ENCODE measurements around the gene TRIM33. TPM values are rescaled to one million over a fixed set of nuclear protein-coding genes. Genes with fewer than 3 reads are reported as not detected.
A peak's percentile ranks its signal among the peaks of the same experiment; 100 is the strongest.

Gene TRIM33
- total and polyA plus RNA-seq, 12 donors: 3.5 to 28.7 (median 20.0) TPM

- TF ChIP-seq, protein P1, sequence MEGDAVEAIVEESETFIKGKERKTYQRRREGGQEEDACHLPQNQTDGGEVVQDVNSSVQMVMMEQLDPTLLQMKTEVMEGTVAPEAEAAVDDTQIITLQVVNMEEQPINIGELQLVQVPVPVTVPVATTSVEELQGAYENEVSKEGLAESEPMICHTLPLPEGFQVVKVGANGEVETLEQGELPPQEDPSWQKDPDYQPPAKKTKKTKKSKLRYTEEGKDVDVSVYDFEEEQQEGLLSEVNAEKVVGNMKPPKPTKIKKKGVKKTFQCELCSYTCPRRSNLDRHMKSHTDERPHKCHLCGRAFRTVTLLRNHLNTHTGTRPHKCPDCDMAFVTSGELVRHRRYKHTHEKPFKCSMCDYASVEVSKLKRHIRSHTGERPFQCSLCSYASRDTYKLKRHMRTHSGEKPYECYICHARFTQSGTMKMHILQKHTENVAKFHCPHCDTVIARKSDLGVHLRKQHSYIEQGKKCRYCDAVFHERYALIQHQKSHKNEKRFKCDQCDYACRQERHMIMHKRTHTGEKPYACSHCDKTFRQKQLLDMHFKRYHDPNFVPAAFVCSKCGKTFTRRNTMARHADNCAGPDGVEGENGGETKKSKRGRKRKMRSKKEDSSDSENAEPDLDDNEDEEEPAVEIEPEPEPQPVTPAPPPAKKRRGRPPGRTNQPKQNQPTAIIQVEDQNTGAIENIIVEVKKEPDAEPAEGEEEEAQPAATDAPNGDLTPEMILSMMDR (IDR thresholded peaks at IDR 0.05): no peak
- H3K4me3 ChIP-seq: no peak overlapping the region
- peaks cover 0 to 19% (median 0%) of the 10 kb centered on the region in 9 donors for H3K4me1 ChIP-seq
- 36 to 52% methylated on average over 3 of the region's 3 CpGs for WGBS, 2 donors
- H3K9me3 ChIP-seq: peaks cover 0 to 35% (median 21%) of the 10 kb centered on the region in 11 donors
- no peaks in the 10 kb centered on the region for H3K27me3 ChIP-seq
- no peak for DNase-seq
- no peak overlapping the region for H3K27ac ChIP-seq
- intact Hi-C loops (cut with DNase I): loop anchor here in 1 of 10 donors (10.0 kb wide), 1 partner anchor 1678 kb away; no protein-coding TSS in a partner anchor
- ATAC-seq: peak in 3 of 8 donors; percentile 39 to 53 (median 42)
- peaks cover 0 to 11% (median 0%) of the 10 kb centered on the region in 9 donors for H3K36me3 ChIP-seq
Observed at GRCh38 chr1:114386129-114387009, 124.6 kb downstream of the TRIM33 start.

DNA sequence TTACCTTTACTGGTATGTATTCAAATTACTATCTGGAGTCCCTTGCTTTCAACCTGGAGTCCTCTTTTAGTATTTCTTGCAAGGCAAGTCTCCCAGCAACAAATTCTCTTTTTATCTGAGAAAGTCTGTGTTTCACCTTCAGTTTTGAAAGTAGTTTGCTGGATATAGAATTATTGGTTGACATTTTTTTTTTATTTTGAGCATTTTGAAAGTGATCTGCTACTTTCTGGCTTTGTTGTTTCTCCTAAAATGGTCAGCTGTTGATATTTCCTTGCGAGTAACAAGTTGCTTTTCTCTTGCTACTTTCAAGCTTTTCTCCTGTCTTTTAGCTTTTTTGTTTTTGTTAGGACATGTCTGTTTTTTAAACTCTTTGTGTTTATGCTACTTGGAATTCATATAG lies 126.1 kb downstream of the TRIM33 start:
- TF ChIP-seq, protein P1 (IDR thresholded peaks at IDR 0.05): no peak
- no peak for DNase-seq
- ATAC-seq: no peak
- no peak overlapping the region for H3K27ac ChIP-seq
- H3K27me3 ChIP-seq: no peaks in the 10 kb centered on the region
- no peak overlapping the region for H3K4me3 ChIP-seq
- H3K36me3 ChIP-seq: no peaks in the 10 kb centered on the region
- H3K4me1 ChIP-seq: peaks cover 0 to 19% (median 0%) of the 10 kb centered on the region in 9 donors
- intact Hi-C loops (cut with DNase I): loop anchor here in 1 of 10 donors (10.0 kb wide), 1 partner anchor 1680 kb away; no protein-coding TSS in a partner anchor
- peaks cover 0 to 35% (median 21%) of the 10 kb centered on the region in 11 donors for H3K9me3 ChIP-seq
- 98% methylated on average over 1 of the region's 1 CpG for WGBS, 2 donors

- Histone ChIP-seq H3K36me3 (no peaks in the 10 kb centered on the region), H3K27me3 (no peaks in the 10 kb centered on the region), H3K27ac (no peak overlapping the region), H3K4me1 (no peaks in the 10 kb centered on the region), H3K9me3 (peaks cover 0 to 37% (median 11%) of the 10 kb centered on the region in 11 donors), H3K4me3 (no peak overlapping the region)
- intact Hi-C loops (cut with DNase I): loop anchor here in 1 of 10 donors (10.0 kb wide), 1 partner anchor 1685 kb away; no protein-coding TSS in a partner anchor
- ATAC-seq (no peak), DNase-seq (no peak)
- TF ChIP-seq, protein P1 (IDR thresholded peaks at IDR 0.05): no peak
Observed at GRCh38 chr1:114379987-114380386, 131.0 kb downstream of the TRIM33 start.

- no peaks in the 10 kb centered on the region for H3K4me1 ChIP-seq
- TF ChIP-seq, protein P1 (IDR thresholded peaks at IDR 0.05): no peak
- intact Hi-C loops (cut with DNase I): no loop called here
- no peaks in the 10 kb centered on the region for H3K36me3 ChIP-seq
- peaks cover 0 to 37% (median 7%) of the 10 kb centered on the region in 11 donors for H3K9me3 ChIP-seq
- no peak overlapping the region for H3K27ac ChIP-seq
- H3K27me3 ChIP-seq: no peaks in the 10 kb centered on the region
- ATAC-seq (no peak), DNase-seq (no peak)
- WGBS, 2 donors: 87 to 93% methylated on average over 2 of the region's 2 CpGs
- no peak overlapping the region for H3K4me3 ChIP-seq
Observed at GRCh38 chr1:114379358-114379757, 131.6 kb downstream of the TRIM33 start.
